HepG2 (cell line): Measurements from ENCODE around the gene SSR2. TPM values are rescaled to one million over a fixed set of nuclear protein-coding genes. Genes with fewer than 3 reads are reported as not detected.
A peak's percentile ranks its signal among the peaks of the same experiment; 100 is the strongest.

Experiments used
- CEBPG ChIP-seq: IDR thresholded peaks from 2 replicates; pipeline ENCODE4 v1.6.1; 2016
- ETV5 ChIP-seq: IDR thresholded peaks from 2 replicates; pipeline ENCODE4 v1.6.1; 2018; ENCODE audit warnings: missing biosample characterization, missing genetic modification reagents, inconsistent platforms, borderline replicate concordance
- HDAC2 ChIP-seq: sonication (generic); formaldehyde crosslinking; IDR thresholded peaks from 2 replicates; pipeline ENCODE4 v1.4.0; 2020; ENCODE audit warnings: missing genetic modification reagents
- HOXA9 ChIP-seq: sonication (generic); formaldehyde crosslinking; IDR thresholded peaks from 2 replicates; pipeline ENCODE4 v1.8.1; 2022; ENCODE audit warnings: missing genetic modification reagents, mild to moderate bottlenecking, moderate library complexity, borderline replicate concordance
- NFYB ChIP-seq: sonication (generic); formaldehyde crosslinking; IDR thresholded peaks from 2 replicates; pipeline ENCODE4 v1.4.0; 2020; ENCODE audit warnings: missing genetic modification reagents
- NR1H2 ChIP-seq: sonication (generic); formaldehyde crosslinking; IDR thresholded peaks from 2 replicates; pipeline ENCODE4 v1.8.1; 2022; ENCODE audit warnings: low read depth, missing genetic modification reagents, borderline replicate concordance
- NR2F2 ChIP-seq: IDR thresholded peaks from 2 replicates; pipeline ENCODE4 v1.6.1; 2012; ENCODE audit warnings: low read depth, inconsistent platforms, borderline replicate concordance
- POLR2G ChIP-seq: fragments of 200-400 bp; formaldehyde crosslinking; IDR thresholded peaks from 2 replicates; pipeline ENCODE4 v1.6.1; 2018; ENCODE audit warnings: mild to moderate bottlenecking, low read depth, low read length, moderate library complexity
- SAP130 ChIP-seq: IDR thresholded peaks from 2 replicates; pipeline ENCODE4 v1.6.1; 2016; ENCODE audit warnings: low read depth
- TEAD3 ChIP-seq: optimal IDR thresholded peaks from 2 replicates; pipeline ENCODE3; 2016; ENCODE audit warnings: borderline replicate concordance
- TRIM24 ChIP-seq: sonication (generic); formaldehyde crosslinking; IDR thresholded peaks from 2 replicates; pipeline ENCODE4 v1.8.0; 2022; ENCODE audit warnings: mild to moderate bottlenecking, missing genetic modification reagents
- ZBTB7A ChIP-seq: sonication (generic); formaldehyde crosslinking; IDR thresholded peaks from 2 replicates; pipeline ENCODE4 v1.8.0; 2022; ENCODE audit warnings: mild to moderate bottlenecking, missing genetic modification reagents
- ZNF232 ChIP-seq: sonication (generic); formaldehyde crosslinking; IDR thresholded peaks from 2 replicates; pipeline ENCODE4 v1.4.0; 2020; ENCODE audit warnings: missing genetic modification reagents, borderline replicate concordance
- ZNF547 ChIP-seq: sonication (generic); formaldehyde crosslinking; IDR thresholded peaks from 2 replicates; pipeline ENCODE4 v1.5.1; 2020; ENCODE audit warnings: mild to moderate bottlenecking, missing genetic modification reagents
- ZNF619 ChIP-seq: sonication (generic); formaldehyde crosslinking; IDR thresholded peaks from 2 replicates; pipeline ENCODE4 v1.4.0; 2020; ENCODE audit warnings: mild to moderate bottlenecking, missing genetic modification reagents
- ZNF839 ChIP-seq: sonication (generic); formaldehyde crosslinking; IDR thresholded peaks from 2 replicates; pipeline ENCODE4 v1.4.0; 2020; ENCODE audit warnings: missing genetic modification reagents, mild to moderate bottlenecking, borderline replicate concordance
- polyA plus RNA-seq, 8 experiments: library from polyadenylated mRNA; depleted of rRNA in 3 of 8; stranded (reverse) in 7 of 8; unstranded in 1 of 8; fragments of >200 nt; fragmentation: Illumina TruSeq in 4 of 8; extraction: Trizol in 4 of 8; gene quantifications; 2 replicates each; pipeline versions ENCODE4 v1.2.1 to v1.2.3, GENCODE V29; 2011 to 2016; ENCODE audit warnings: low read depth in 4 of 8, missing spikeins in 1 of 8, mixed read lengths in 1 of 8; ENCODE audit not compliant: insufficient read depth in 1 of 8
- total RNA-seq, 5 experiments: library from RNA; depleted of rRNA; stranded (reverse); fragments of >200 nt; fragmentation: Illumina TruSeq; extraction: Trizol; gene quantifications; 2 replicates each; pipeline ENCODE4 v1.2.3, GENCODE V29; 2016; ENCODE audit warnings: low read depth in 1 of 5
- TF ChIP-seq, protein P1 (sequence below): sonication (generic); formaldehyde crosslinking; IDR thresholded peaks from 2 replicates; pipeline ENCODE4 v1.4.0; 2020; ENCODE audit warnings: missing genetic modification reagents
- TF ChIP-seq, protein P2 (sequence below), 2 experiments: IDR thresholded peaks; 2 replicates each; pipeline ENCODE4 v1.6.1; 2011 to 2012; ENCODE audit warnings: low read length in 2 of 2, borderline replicate concordance in 1 of 2, low read depth in 1 of 2, mild to moderate bottlenecking in 1 of 2, moderate library complexity in 1 of 2
- TF ChIP-seq, protein P3 (sequence below): sonication (generic); formaldehyde crosslinking; IDR thresholded peaks from 2 replicates; pipeline ENCODE4 v1.5.0; 2020; ENCODE audit warnings: mild to moderate bottlenecking, missing genetic modification reagents, borderline replicate concordance
- TF ChIP-seq, protein P4 (sequence below): sonication (generic); formaldehyde crosslinking; IDR thresholded peaks from 2 replicates; pipeline ENCODE4 v1.9.0; 2021; ENCODE audit warnings: missing genetic modification reagents, mild to moderate bottlenecking, borderline replicate concordance

Gene SSR2
- total and polyA plus RNA-seq, 2 of the 13 experiments (the other 11 are each of a cell fraction or from before 2014, with no cell fraction given) = 284 to 461 TPM

DNA sequence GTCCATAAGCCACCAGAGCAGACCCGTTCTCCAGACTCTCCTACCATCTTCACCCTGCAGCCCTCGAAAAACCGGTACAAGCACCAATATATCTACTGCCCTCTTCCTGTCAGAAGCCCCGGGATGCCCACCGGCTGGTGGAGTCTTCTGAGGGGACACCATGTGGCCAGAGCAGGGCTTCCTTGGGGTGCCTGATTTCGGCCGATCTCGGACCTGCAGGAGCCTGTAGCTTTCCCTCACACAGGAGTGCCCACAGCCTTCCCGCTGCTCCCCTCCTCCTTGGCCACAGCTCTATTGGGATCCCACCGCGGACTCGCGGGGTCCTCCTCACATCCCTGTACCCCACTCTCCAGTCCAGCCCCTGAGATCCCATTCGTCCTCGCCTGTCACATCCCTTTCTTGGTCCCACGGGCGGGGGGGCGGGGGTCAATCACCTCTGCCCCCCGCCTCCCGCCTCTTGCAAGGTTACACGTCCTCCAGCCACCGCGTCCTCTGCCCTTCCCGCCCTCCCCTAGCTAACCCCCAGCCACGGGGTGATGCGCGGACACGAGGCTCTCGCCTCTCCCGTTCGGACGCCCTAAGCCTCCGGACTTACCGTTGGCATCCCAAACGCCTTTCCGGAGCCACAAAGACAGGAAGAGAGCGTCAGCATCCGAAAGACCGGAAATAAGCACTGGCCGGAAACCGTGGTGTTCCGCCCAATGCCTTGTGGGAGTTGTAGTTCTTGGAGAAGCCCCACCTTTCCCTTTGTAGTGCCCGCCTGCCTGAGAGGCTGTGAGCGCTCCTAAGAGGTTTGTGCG, at the start of gene SSR2 (continued):
- TF ChIP-seq, protein P1, sequence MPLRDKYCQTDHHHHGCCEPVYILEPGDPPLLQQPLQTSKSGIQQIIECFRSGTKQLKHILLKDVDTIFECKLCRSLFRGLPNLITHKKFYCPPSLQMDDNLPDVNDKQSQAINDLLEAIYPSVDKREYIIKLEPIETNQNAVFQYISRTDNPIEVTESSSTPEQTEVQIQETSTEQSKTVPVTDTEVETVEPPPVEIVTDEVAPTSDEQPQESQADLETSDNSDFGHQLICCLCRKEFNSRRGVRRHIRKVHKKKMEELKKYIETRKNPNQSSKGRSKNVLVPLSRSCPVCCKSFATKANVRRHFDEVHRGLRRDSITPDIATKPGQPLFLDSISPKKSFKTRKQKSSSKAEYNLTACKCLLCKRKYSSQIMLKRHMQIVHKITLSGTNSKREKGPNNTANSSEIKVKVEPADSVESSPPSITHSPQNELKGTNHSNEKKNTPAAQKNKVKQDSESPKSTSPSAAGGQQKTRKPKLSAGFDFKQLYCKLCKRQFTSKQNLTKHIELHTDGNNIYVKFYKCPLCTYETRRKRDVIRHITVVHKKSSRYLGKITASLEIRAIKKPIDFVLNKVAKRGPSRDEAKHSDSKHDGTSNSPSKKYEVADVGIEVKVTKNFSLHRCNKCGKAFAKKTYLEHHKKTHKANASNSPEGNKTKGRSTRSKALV (CRISPR knock-in tag) = no peak
- no peak for TF ChIP-seq NR1H2
- TF ChIP-seq TEAD3 (CRISPR knock-in tag) = peak; percentile 50
- TF ChIP-seq, protein P2, sequence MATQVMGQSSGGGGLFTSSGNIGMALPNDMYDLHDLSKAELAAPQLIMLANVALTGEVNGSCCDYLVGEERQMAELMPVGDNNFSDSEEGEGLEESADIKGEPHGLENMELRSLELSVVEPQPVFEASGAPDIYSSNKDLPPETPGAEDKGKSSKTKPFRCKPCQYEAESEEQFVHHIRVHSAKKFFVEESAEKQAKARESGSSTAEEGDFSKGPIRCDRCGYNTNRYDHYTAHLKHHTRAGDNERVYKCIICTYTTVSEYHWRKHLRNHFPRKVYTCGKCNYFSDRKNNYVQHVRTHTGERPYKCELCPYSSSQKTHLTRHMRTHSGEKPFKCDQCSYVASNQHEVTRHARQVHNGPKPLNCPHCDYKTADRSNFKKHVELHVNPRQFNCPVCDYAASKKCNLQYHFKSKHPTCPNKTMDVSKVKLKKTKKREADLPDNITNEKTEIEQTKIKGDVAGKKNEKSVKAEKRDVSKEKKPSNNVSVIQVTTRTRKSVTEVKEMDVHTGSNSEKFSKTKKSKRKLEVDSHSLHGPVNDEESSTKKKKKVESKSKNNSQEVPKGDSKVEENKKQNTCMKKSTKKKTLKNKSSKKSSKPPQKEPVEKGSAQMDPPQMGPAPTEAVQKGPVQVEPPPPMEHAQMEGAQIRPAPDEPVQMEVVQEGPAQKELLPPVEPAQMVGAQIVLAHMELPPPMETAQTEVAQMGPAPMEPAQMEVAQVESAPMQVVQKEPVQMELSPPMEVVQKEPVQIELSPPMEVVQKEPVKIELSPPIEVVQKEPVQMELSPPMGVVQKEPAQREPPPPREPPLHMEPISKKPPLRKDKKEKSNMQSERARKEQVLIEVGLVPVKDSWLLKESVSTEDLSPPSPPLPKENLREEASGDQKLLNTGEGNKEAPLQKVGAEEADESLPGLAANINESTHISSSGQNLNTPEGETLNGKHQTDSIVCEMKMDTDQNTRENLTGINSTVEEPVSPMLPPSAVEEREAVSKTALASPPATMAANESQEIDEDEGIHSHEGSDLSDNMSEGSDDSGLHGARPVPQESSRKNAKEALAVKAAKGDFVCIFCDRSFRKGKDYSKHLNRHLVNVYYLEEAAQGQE (IDR thresholded peaks at IDR 0.05; ENCODE audit: borderline replicate concordance in 1 of 2, low read depth in 1 of 2, low read length in 2 of 2) = no peak
- no peak for TF ChIP-seq ZNF839 (CRISPR knock-in tag)
- peak; percentile 42; the same call in 1 of the 2 replicates for TF ChIP-seq NR2F2
- TF ChIP-seq, protein P3, sequence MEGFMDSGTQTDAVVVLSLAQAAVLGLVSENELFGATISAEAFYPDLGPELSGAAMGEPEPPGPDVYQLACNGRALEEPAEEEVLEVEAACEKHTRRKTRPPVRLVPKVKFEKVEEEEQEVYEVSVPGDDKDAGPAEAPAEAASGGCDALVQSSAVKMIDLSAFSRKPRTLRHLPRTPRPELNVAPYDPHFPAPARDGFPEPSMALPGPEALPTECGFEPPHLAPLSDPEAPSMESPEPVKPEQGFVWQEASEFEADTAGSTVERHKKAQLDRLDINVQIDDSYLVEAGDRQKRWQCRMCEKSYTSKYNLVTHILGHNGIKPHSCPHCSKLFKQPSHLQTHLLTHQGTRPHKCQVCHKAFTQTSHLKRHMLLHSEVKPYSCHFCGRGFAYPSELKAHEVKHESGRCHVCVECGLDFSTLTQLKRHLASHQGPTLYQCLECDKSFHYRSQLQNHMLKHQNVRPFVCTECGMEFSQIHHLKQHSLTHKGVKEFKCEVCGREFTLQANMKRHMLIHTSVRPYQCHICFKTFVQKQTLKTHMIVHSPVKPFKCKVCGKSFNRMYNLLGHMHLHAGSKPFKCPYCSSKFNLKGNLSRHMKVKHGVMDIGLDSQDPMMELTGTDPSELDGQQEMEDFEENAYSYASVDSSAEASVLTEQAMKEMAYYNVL (CRISPR knock-in tag) = no peak
- peak; percentile 93 for TF ChIP-seq SAP130 (CRISPR knock-in tag)
- no peak for TF ChIP-seq ZNF232 (CRISPR knock-in tag)
- no peak for TF ChIP-seq TRIM24 (CRISPR knock-in tag)
- TF ChIP-seq HOXA9 (CRISPR knock-in tag) = no peak
- no peak for TF ChIP-seq CEBPG (CRISPR knock-in tag)
- no peak for TF ChIP-seq NFYB (CRISPR knock-in tag)
- no peak for TF ChIP-seq ZNF547 (CRISPR knock-in tag)
- TF ChIP-seq, protein P4, sequence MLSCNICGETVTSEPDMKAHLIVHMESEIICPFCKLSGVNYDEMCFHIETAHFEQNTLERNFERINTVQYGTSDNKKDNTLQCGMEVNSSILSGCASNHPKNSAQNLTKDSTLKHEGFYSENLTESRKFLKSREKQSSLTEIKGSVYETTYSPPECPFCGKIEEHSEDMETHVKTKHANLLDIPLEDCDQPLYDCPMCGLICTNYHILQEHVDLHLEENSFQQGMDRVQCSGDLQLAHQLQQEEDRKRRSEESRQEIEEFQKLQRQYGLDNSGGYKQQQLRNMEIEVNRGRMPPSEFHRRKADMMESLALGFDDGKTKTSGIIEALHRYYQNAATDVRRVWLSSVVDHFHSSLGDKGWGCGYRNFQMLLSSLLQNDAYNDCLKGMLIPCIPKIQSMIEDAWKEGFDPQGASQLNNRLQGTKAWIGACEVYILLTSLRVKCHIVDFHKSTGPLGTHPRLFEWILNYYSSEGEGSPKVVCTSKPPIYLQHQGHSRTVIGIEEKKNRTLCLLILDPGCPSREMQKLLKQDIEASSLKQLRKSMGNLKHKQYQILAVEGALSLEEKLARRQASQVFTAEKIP (CRISPR knock-in tag) = no peak
- TF ChIP-seq POLR2G = peak; percentile 90
- TF ChIP-seq ZNF619 (CRISPR knock-in tag) = no peak
- TF ChIP-seq ETV5 (CRISPR knock-in tag) = peak; percentile 86; the same call in 1 of the 2 replicates
- no peak for TF ChIP-seq ZBTB7A (CRISPR knock-in tag)
- peak; percentile 41; the same call in 1 of the 2 replicates for TF ChIP-seq HDAC2 (CRISPR knock-in tag)
